Measurements from ENCODE around the gene HTR3D. TPM values are rescaled to one million over a fixed set of nuclear protein-coding genes. Genes with fewer than 3 reads are reported as not detected.
A peak's percentile ranks its signal among the peaks of the same experiment; 100 is the strongest.
"Not testable (repeated sequence)": the region's sequence is repeated elsewhere in the genome, so short reads cannot be mapped to it uniquely, and the experiment has no call there.

HTR3D gene
- total RNA-seq, 2 donors from 2014 or later = not detected

DNA sequence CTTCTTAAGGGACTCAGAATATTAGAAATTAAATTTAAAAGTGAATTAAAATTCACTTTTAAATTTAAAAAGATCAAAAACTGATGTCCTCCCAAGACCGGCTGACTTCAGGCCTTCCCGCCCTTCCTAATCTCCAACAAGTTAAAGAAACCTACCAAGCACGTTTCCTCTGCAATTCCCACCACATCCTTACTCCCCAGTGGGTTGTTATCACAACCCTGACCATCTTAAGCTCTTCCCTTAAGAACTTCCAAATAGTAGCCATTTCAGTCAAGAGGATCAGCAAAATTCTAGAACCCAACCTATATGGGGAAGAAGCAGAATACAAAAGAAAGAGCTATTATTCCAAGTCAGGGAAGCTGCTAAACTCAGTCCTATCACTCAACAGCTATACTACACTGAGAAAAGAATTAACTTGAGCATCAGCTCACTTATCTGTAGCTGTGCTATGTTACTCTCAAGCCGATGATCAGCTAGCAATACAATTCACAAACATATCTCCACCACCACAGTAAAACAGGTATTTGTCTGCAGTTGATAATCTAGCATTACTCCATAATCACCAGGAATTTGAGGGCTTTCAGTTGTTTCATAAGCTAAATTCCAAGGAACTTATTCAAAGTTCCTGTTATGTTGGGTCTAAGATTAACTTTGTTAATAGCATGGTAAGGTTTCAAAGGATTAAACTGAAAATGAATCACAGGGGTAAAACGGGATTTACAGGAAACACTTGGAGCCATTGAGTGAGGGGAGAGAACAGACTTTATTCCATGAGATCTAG, 28.2 kb upstream of the HTR3D start:
- Histone ChIP-seq H3K9me3 (no peaks in the 10 kb centered on the region), H3K9ac (ENCODE audit: low read depth in 2 of 2, low read length in 2 of 2) (no peak overlapping the region), H3K4me1 (peaks cover 6% of the 10 kb centered on the region), H3K27ac (no peak overlapping the region), H3K36me3 (no peaks in the 10 kb centered on the region), H3K27me3 (no peaks in the 10 kb centered on the region), H3K4me3 (no peak overlapping the region)
- DNase-seq = no peak
- no peak for TF ChIP-seq CTCF (IDR thresholded peaks at IDR 0.05)
- intact Hi-C loops (cut with DNase I) = no loop called here

DNA sequence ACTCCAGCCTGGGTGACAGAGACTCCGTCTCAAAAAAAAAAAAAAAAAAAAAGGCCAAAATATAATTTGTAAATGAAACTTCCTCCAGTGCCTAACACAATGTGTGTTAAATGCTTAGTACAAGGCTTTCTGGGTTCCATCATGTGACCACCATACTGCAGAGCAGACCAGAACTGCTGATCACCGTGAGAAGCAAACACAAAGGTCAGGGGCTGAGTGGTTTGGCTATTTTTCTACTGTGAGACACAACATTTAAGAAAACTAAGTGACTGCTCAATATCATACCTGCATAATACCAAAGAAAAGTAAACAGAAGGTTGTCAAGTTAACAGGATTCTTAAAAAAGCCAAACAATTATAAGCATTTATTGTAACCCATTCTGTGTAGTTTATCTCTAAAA, 27.1 kb upstream of the HTR3D start:
- DNase-seq = no peak
- peaks cover 6% of the 10 kb centered on the region for H3K4me1 ChIP-seq
- H3K36me3 ChIP-seq = no peaks in the 10 kb centered on the region
- no peak overlapping the region for H3K27ac ChIP-seq
- H3K4me3 ChIP-seq = no peak overlapping the region
- no peaks in the 10 kb centered on the region for H3K27me3 ChIP-seq
- no peaks in the 10 kb centered on the region for H3K9me3 ChIP-seq
- intact Hi-C loops (cut with DNase I) = no loop called here
- H3K9ac ChIP-seq (ENCODE audit: low read depth in 2 of 2, low read length in 2 of 2) = no peak overlapping the region
- no peak for TF ChIP-seq CTCF (IDR thresholded peaks at IDR 0.05)

DNA sequence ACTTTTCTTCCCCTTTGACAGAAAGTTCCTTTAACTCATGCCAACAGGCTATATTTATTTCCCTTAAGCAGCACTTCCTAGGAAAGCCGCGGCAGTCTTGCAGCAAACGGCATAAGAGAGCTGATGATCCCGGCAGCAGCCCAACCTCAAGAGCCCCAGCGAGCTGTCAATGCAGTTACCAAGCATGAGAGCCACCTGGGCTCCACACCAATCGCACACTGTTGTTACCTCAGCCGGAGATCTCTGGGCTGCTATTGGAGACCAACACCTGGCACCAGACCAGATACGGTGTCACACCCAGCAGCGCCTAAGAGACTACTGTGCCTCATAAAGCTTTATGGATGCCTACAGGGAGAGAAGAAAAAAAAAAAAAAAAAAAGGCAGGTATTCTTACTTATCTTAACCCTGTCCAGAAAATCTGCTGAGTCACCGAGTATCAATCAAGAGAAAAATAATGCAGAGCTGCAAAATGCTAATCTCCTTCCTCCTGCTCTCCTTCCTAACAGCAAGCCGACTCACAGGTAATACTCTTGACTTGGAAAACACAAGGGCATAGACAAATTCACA, 25.5 kb upstream of the HTR3D start:
- H3K36me3 ChIP-seq = no peaks in the 10 kb centered on the region
- intact Hi-C loops (cut with DNase I) = no loop called here
- DNase-seq = peak; percentile 93
- no peak for TF ChIP-seq CTCF (IDR thresholded peaks at IDR 0.05)
- H3K4me1 ChIP-seq = peaks cover 6% of the 10 kb centered on the region
- H3K27ac ChIP-seq = peak overlapping the region; percentile 83
- no peaks in the 10 kb centered on the region for H3K27me3 ChIP-seq
- H3K9me3 ChIP-seq = no peaks in the 10 kb centered on the region
- H3K9ac ChIP-seq (ENCODE audit: low read depth in 2 of 2, low read length in 2 of 2) = peak overlapping the region in 1 of 2 donors; percentile 61
- H3K4me3 ChIP-seq = no peak overlapping the region

DNA sequence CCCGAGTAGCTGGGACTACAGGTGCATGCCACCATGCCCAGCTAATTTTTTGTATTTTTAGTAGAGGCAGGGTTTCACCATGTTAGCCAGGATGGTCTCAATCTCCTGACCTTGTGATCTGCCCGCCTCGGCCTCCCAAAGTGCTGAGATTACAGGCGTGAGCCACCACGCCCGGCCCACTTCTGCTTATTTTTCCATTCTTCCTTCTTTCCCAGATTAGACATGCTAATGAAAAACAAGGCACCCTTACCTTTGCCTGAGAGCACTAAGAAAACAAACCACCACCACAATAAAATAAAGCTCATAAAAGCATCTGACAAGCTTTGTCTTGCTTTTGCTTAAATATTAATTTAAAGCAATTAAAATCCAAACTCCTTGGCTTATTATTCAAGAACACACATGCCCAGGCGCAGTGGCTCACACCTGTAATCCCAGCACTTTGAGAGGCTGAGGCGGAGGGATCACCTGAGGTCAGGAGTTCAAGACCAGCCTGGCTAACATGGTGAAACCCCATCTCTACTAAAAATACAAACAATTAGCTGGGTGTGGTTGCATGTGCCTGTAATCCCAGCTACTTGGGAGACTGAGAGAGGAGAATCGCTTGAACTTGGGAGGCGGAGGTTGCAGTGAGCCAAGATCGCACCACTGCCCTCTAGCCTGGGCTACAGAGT, 24.3 kb upstream of the HTR3D start:
- H3K4me1 ChIP-seq; H3K4me3 ChIP-seq; H3K36me3 ChIP-seq; H3K9me3 ChIP-seq; H3K27me3 ChIP-seq; H3K9ac ChIP-seq (ENCODE audit: low read depth in 2 of 2, low read length in 2 of 2); intact Hi-C loops (cut with DNase I): not testable (repeated sequence)
- DNase-seq = peak; percentile 47
- H3K27ac ChIP-seq = peak overlapping the region; percentile 83

GRCh38 chr3:184008161-184008560, 23.4 kb upstream of the HTR3D start:
- intact Hi-C loops (cut with DNase I) = no loop called here

More at GRCh38 chr3:184008161-184008560, 23.4 kb upstream of the HTR3D start:
- Histone ChIP-seq H3K27me3 (no peaks in the 10 kb centered on the region), H3K9ac (ENCODE audit: low read depth in 2 of 2, low read length in 2 of 2) (no peak overlapping the region), H3K4me1 (peaks cover 6% of the 10 kb centered on the region), H3K36me3 (no peaks in the 10 kb centered on the region), H3K27ac (peak overlapping the region; percentile 83), H3K9me3 (no peaks in the 10 kb centered on the region), H3K4me3 (no peak overlapping the region)
- no peak for DNase-seq
- TF ChIP-seq CTCF (IDR thresholded peaks at IDR 0.05) = no peak

Measured in colonic mucosa (tissue), 4 donors.